Activated CD4-positive, CD25-positive, alpha-beta regulatory T cell treated with anti-CD3 and anti-CD28 coated beads, Interleukin-2, amount 50 U/mL, for 24 hours (primary cell): ENCODE measurements around the gene MBD5.

Experiments
- ATAC-seq, 2 donors: fragments of 150-1000 bp; cut with Tn5 transposase; one replicate each; pipeline ENCODE4 v1.10.0; 2021; ENCODE audit warnings: mild to moderate bottlenecking in 1 of 2, moderate library complexity in 1 of 2

The MBD5 gene

GRCh38 chr2:148231858-148232257 lies 211.0 kb downstream of the MBD5 start:
- no peak for ATAC-seq

- no peak for ATAC-seq
Measured at GRCh38 chr2:148234143-148234542, 213.3 kb downstream of the MBD5 start.

GRCh38 chr2:148237911-148238310 lies 217.0 kb downstream of the MBD5 start:
- no peak for ATAC-seq

- ATAC-seq = no peak
Measured at GRCh38 chr2:148238561-148238960, 217.7 kb downstream of the MBD5 start.

- ATAC-seq = no peak
Measured at GRCh38 chr2:148240838-148241237, 219.9 kb downstream of the MBD5 start.

- no peak for ATAC-seq
Measured at GRCh38 chr2:148244593-148245292, 223.9 kb downstream of the MBD5 start.

- ATAC-seq = no peak
Measured at GRCh38 chr2:148251993-148252392, 231.1 kb downstream of the MBD5 start.

GRCh38 chr2:148252646-148253045 lies 231.8 kb downstream of the MBD5 start:
- no peak for ATAC-seq

- no peak for ATAC-seq
Measured at GRCh38 chr2:148253685-148254084, 232.8 kb downstream of the MBD5 start.

- ATAC-seq = no peak
Measured at GRCh38 chr2:148255929-148256328, 235.0 kb downstream of the MBD5 start.

GRCh38 chr2:148257276-148257675 lies 236.4 kb downstream of the MBD5 start:
- no peak for ATAC-seq

GRCh38 chr2:148258124-148258523 lies 237.2 kb downstream of the MBD5 start:
- ATAC-seq = no peak

- no peak for ATAC-seq
Measured at GRCh38 chr2:148259674-148260073, 238.8 kb downstream of the MBD5 start.

GRCh38 chr2:148263890-148264289 lies 243.0 kb downstream of the MBD5 start:
- ATAC-seq = no peak

- no peak for ATAC-seq
Measured at GRCh38 chr2:148273158-148273691, 252.3 kb downstream of the MBD5 start.

GRCh38 chr2:148279216-148279615 lies 258.3 kb downstream of the MBD5 start:
- ATAC-seq = no peak

- no peak for ATAC-seq
Measured at GRCh38 chr2:148282201-148282600, 261.3 kb downstream of the MBD5 start.

GRCh38 chr2:148292431-148292830 lies 271.5 kb downstream of the MBD5 start:
- ATAC-seq = no peak

- no peak for ATAC-seq
Measured at GRCh38 chr2:148298196-148298595, 277.3 kb downstream of the MBD5 start.

GRCh38 chr2:148299616-148300015 lies 278.7 kb downstream of the MBD5 start:
- ATAC-seq = no peak

GRCh38 chr2:148300544-148300943 lies 279.7 kb downstream of the MBD5 start:
- ATAC-seq = no peak

- ATAC-seq = no peak
Measured at GRCh38 chr2:148301362-148301761, 280.5 kb downstream of the MBD5 start.

GRCh38 chr2:148302526-148302925 lies 281.6 kb downstream of the MBD5 start:
- ATAC-seq = no peak

GRCh38 chr2:148303161-148303560 lies 282.3 kb downstream of the MBD5 start:
- ATAC-seq = no peak

- ATAC-seq = no peak
Measured at GRCh38 chr2:148305476-148305875, 284.6 kb downstream of the MBD5 start.
